Activated CD8-positive, alpha-beta memory T cell treated with anti-CD3 and anti-CD28 coated beads, Interleukin-2, amount 10 ng/mL, durations not matched to agents 7 days and 5 days (primary cell): ENCODE results near the gene C2orf78. TPM values are rescaled to one million over a fixed set of nuclear protein-coding genes. Genes with fewer than 3 reads are reported as not detected.

Experiments
- ATAC-seq: fragments of 150-1000 bp; cut with Tn5 transposase; one replicate; pipeline ENCODE4 v1.10.0; 2021; ENCODE audit warnings: moderate library complexity
- CTCF ChIA-PET: fragments of 350-600 bp; sonication (Branson Sonifier 250); formaldehyde crosslinking; loops from one replicate; lab custom pipeline; 2021; ENCODE audit warnings: antibody characterized with exemption; lab: Charles Lee
- DNase-seq: peaks from one replicate; pipeline ENCODE4 v3.0.0-alpha.2; 2020
- H3K27ac Mint-ChIP-seq: one replicate; pipeline ENCODE4 v1.8.0; 2021; ENCODE audit warnings: mild to moderate bottlenecking, mixed read lengths
- H3K27me3 Mint-ChIP-seq: one replicate; pipeline ENCODE4 v1.8.0; 2021; ENCODE audit warnings: mixed read lengths
- H3K36me3 Mint-ChIP-seq: one replicate; pipeline ENCODE4 v1.8.0; 2021; ENCODE audit warnings: mild to moderate bottlenecking, mixed read lengths
- H3K4me1 Mint-ChIP-seq: one replicate; pipeline ENCODE4 v1.8.0; 2021; ENCODE audit warnings: mixed read lengths
- H3K4me3 Mint-ChIP-seq: one replicate; pipeline ENCODE4 v1.8.0; 2021; ENCODE audit warnings: mild to moderate bottlenecking, moderate library complexity, mixed read lengths
- H3K9me3 Mint-ChIP-seq: one replicate; pipeline ENCODE4 v1.8.0; 2022; ENCODE audit warnings: low read depth, mixed read lengths
- total RNA-seq, 2 experiments: library from RNA; stranded (reverse); gene quantifications; one replicate each; pipeline ENCODE4 v1.2.3, GENCODE V29; 2021

C2orf78 gene
- total RNA-seq, 2 experiments from 2014 or later = not detected

DNA sequence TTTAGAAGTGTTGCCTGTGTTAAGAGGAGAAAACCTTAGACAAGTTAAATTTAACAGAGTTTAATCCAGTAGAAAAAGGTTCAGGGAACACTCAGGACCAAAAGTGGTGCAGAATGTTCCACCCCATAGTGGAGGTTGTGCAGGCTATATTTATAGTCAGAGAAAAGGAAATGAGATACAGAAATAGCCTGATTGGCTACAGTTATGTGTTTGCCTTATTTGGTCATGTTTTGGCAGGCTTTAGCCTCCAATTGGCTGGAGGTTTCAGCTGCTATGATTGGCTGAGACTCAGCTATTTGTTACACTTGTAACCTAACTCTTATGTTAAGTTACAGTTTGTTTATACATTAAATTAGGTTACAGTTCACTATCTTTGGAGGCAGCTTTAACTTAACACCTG lies 48.9 kb downstream of the C2orf78 start:
- DNase-seq (no peak), ATAC-seq (no peak)
- peaks cover 3% of the 10 kb centered on the region for H3K9me3 Mint-ChIP-seq
- H3K27me3 Mint-ChIP-seq = no peaks in the 10 kb centered on the region
- no peak overlapping the region for H3K4me3 Mint-ChIP-seq
- H3K36me3 Mint-ChIP-seq = peaks cover 39% of the 10 kb centered on the region
- CTCF ChIA-PET = interaction anchor here (0.6 to 1.7 kb wide), 2 partner anchors 10 to 296 kb away, joined by 3 to 5 read pairs; no protein-coding TSS in a partner anchor
- peaks cover 35% of the 10 kb centered on the region for H3K4me1 Mint-ChIP-seq
- no peak overlapping the region for H3K27ac Mint-ChIP-seq

DNA sequence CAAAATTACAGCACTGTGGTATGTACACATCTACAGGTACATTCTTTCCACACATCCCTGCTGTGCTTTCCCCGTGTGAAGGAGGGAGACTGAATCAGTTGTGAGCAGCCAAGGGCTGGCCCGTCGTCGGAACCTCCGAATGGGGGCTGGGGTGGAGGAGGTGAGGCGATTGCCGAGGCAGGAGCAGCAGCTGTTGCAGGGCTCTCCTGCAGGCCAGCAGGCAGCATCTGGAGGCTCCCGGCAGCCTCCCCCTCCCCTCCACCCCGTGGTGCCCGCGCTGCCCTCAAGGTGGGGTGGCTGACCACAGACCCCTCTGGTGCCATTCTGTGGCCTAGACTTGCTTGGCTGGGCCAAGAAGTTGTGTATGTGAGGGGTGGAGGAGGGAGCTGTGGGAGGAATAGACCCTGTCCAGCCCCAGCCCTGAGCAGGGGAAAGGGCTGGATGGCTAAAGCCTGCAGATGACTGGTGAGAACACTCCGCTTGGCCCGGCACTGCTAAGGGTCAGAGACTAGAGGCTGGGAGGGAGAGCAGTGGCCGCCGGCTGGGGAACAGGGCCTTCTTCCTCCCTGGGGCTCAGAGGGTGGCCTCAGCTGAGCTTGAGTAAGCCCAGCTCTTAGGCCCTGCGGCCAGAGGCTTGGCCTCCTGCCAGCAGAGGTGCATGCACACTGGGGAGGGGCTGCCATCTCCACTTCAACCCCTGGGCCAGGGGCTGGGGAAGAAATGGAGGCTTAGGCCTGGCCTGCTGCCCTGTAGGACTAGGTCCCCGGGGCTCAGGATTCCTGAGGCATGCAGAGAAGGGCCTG lies 52.4 kb downstream of the C2orf78 start:
- peaks cover 3% of the 10 kb centered on the region for H3K9me3 Mint-ChIP-seq
- no peak for ATAC-seq
- H3K36me3 Mint-ChIP-seq = peaks cover 36% of the 10 kb centered on the region
- no peaks in the 10 kb centered on the region for H3K27me3 Mint-ChIP-seq
- peaks cover 12% of the 10 kb centered on the region for H3K4me1 Mint-ChIP-seq
- H3K27ac Mint-ChIP-seq = no peak overlapping the region
- DNase-seq = no peak
- CTCF ChIA-PET = no interaction called here
- no peak overlapping the region for H3K4me3 Mint-ChIP-seq

- Mint-ChIP-seq H3K9me3 (no peaks in the 10 kb centered on the region), H3K27me3 (no peaks in the 10 kb centered on the region), H3K36me3 (peaks cover 29% of the 10 kb centered on the region), H3K4me3 (no peak overlapping the region), H3K27ac (no peak overlapping the region), H3K4me1 (peaks cover 11% of the 10 kb centered on the region)
- DNase-seq = no peak
- no peak for ATAC-seq
- CTCF ChIA-PET = interaction anchor here (0.6 to 2.0 kb wide), 3 partner anchors 9 to 14 kb away, joined by 3 to 7 read pairs (median 3); partner anchors contain the start of gene STAMBP
Measured at GRCh38 chr2:73837847-73838585, 54.0 kb downstream of the C2orf78 start.

DNA sequence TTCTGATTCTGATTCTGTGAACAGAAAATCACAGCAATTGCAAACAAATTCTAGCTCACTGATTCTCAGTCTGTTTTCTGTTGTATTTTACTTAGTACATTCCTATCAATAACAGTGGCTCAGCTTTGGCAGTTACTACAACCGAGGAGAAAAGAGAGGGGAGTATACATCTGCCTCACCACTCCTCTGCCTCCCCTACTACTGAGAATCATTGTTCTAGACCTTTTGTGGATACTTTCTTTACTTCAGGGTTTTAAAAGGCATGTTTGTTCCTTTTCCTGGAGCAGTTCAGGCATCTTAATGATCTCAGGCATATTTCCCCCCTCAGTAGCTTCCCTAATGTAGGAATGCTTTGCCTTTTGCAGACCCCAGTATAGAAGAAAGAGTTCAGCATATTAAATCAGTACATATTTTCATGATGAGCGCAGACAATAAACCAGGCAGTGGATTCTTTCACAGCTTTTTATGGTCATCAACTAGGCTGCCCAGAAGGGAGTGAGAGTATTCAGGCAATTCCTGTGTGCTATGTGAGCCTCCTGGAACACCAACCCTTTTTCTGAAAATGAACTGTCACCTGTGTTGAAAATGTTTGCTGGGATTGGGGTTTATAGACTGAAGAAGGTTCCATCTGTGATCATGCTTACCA lies 55.0 kb downstream of the C2orf78 start:
- CTCF ChIA-PET = interaction anchor here (0.6 to 2.0 kb wide), 3 partner anchors 8 to 15 kb away, joined by 3 to 7 read pairs (median 3); partner anchors contain the start of gene STAMBP
- H3K4me3 Mint-ChIP-seq = no peak overlapping the region
- no peaks in the 10 kb centered on the region for H3K27me3 Mint-ChIP-seq
- peaks cover 11% of the 10 kb centered on the region for H3K4me1 Mint-ChIP-seq
- H3K36me3 Mint-ChIP-seq = peaks cover 24% of the 10 kb centered on the region
- no peak overlapping the region for H3K27ac Mint-ChIP-seq
- ATAC-seq (no peak), DNase-seq (no peak)
- no peaks in the 10 kb centered on the region for H3K9me3 Mint-ChIP-seq

DNA sequence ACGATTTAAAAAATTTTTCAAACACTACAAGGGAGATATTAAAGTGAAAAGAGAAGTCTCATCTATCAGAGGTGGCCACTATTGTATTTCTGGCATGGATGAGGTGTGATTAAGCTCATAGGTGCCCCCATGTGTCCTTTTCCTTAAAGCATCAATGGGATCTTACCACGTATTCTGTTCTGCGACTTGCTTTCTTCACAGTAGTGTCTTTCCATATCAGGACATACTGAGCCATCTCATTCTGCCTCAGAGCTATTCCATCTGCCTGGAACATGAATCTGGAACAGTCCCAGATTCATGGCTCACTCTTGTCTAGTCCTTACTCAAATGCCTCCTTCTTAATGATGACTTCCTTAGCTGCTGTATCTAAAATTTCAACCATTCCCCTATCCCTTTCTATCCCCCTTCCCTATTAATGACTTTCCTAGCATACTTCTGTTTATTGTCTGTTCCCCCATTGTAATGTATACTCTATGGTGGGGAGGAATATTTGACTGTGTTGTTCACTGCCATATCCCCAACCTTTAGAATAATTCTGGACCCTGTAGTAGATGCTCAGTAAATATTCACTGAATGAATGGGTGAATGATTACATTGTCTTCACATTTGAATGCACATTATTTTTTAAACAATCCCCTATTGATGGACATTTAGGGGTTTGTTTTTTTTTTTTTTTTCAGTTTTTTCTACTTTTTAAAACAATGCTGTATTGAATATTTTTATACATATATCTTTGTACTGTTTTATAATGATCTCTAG lies 55.8 kb downstream of the C2orf78 start:
- CTCF ChIA-PET = interaction anchor here (2.0 kb wide), 1 partner anchor 16 kb away, joined by 7 read pairs; no protein-coding TSS in a partner anchor
- Mint-ChIP-seq H3K27me3 (no peaks in the 10 kb centered on the region), H3K4me3 (no peak overlapping the region), H3K36me3 (peaks cover 25% of the 10 kb centered on the region), H3K9me3 (no peaks in the 10 kb centered on the region), H3K4me1 (peaks cover 11% of the 10 kb centered on the region), H3K27ac (no peak overlapping the region)
- DNase-seq = no peak
- no peak for ATAC-seq

GRCh38 chr2:73841912-73842738 lies 58.1 kb downstream of the C2orf78 start:
- no peak for DNase-seq
- no peak overlapping the region for H3K27ac Mint-ChIP-seq
- ATAC-seq = no peak
- peaks cover 11% of the 10 kb centered on the region for H3K4me1 Mint-ChIP-seq
- CTCF ChIA-PET = interaction anchor here (0.8 to 1.0 kb wide), 2 partner anchors 20 to 290 kb away, joined by 3 to 5 read pairs; no protein-coding TSS in a partner anchor
- H3K4me3 Mint-ChIP-seq = no peak overlapping the region
- no peaks in the 10 kb centered on the region for H3K9me3 Mint-ChIP-seq
- H3K36me3 Mint-ChIP-seq = peaks cover 35% of the 10 kb centered on the region
- H3K27me3 Mint-ChIP-seq = no peaks in the 10 kb centered on the region

DNA sequence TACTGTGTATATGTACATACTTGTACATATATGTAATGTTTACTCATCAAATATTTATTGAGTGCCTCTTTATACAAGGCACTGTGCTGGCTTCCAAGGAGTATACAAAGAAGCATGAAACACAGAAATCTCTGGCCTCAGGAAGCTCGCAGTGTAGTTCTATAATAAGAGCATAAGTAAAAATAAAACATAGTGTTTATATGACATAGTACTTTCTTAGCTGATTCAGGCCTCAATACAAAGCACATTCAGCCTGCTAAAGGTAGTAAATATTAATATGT lies 58.7 kb downstream of the C2orf78 start:
- DNase-seq = no peak
- Mint-ChIP-seq H3K36me3 (peaks cover 39% of the 10 kb centered on the region), H3K4me3 (no peak overlapping the region), H3K27me3 (no peaks in the 10 kb centered on the region), H3K4me1 (peaks cover 11% of the 10 kb centered on the region), H3K27ac (no peak overlapping the region), H3K9me3 (no peaks in the 10 kb centered on the region)
- CTCF ChIA-PET = interaction anchor here (1.5 kb wide), 1 partner anchor 9 kb away, joined by 5 read pairs; no protein-coding TSS in a partner anchor
- ATAC-seq = no peak

- Mint-ChIP-seq H3K4me3 (no peak overlapping the region), H3K27me3 (no peaks in the 10 kb centered on the region), H3K27ac (peak overlapping the region; percentile 41), H3K36me3 (peaks cover 44% of the 10 kb centered on the region), H3K4me1 (peaks cover 11% of the 10 kb centered on the region), H3K9me3 (no peaks in the 10 kb centered on the region)
- CTCF ChIA-PET = interaction anchor here (0.9 to 1.5 kb wide), 3 partner anchors 10 to 302 kb away, joined by 3 to 5 read pairs (median 3); no protein-coding TSS in a partner anchor
- no peak for ATAC-seq
- DNase-seq = no peak
Measured at GRCh38 chr2:73844087-73844486, 60.1 kb downstream of the C2orf78 start.

DNA sequence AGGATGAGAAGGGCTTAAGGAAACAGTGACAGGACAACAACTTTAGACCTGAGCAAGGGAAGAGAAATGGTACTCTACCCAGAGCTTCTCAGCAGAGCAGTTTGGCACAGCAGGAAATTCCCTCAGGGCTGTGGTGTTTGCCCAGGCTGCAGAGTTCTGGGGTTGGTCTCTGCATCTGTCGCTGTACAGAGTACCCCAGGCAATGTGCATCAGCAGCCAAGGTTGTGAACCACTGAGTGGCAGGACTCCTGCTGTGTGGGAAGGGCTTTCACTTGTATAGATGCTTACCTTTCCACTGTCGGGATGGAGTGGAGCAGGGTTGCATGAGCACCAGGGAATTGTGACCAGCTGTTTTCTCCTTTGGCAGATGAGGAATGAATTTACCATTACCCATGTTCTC lies 66.0 kb downstream of the C2orf78 start:
- Mint-ChIP-seq H3K4me3 (no peak overlapping the region), H3K27ac (no peak overlapping the region), H3K36me3 (peaks cover 44% of the 10 kb centered on the region), H3K9me3 (no peaks in the 10 kb centered on the region), H3K4me1 (peaks cover 5% of the 10 kb centered on the region), H3K27me3 (no peaks in the 10 kb centered on the region)
- ATAC-seq = no peak
- DNase-seq = no peak
- CTCF ChIA-PET = no interaction called here

DNA sequence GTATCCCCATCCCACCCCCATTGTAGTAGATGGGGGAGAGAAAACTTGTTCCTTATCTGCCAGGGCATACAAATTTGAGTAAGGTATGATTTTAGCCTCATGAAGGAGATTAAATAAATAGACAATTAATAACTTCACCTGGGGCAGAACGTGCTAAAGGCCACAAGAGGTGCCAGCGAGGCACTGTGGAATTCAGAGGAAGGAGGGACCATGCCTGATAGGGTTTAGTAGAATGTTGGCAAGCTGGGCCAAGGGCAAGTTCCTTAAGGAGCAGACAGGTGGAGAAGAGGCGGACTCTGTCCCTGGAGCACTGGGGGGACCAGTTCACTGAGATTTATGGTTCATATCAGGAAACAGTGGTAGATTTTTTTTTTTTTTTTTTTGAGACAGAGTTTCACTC lies 67.3 kb downstream of the C2orf78 start:
- CTCF ChIA-PET = interaction anchor here (1.0 to 1.1 kb wide), 2 partner anchors 23 to 299 kb away, joined by 3 read pairs; no protein-coding TSS in a partner anchor
- Mint-ChIP-seq H3K4me3 (no peak overlapping the region), H3K4me1 (peaks cover 7% of the 10 kb centered on the region), H3K36me3 (peaks cover 46% of the 10 kb centered on the region), H3K27ac (no peak overlapping the region), H3K9me3 (no peaks in the 10 kb centered on the region), H3K27me3 (no peaks in the 10 kb centered on the region)
- no peak for DNase-seq
- ATAC-seq = no peak

- no peak overlapping the region for H3K4me3 Mint-ChIP-seq
- no peaks in the 10 kb centered on the region for H3K27me3 Mint-ChIP-seq
- no peak overlapping the region for H3K27ac Mint-ChIP-seq
- H3K36me3 Mint-ChIP-seq = peaks cover 49% of the 10 kb centered on the region
- H3K9me3 Mint-ChIP-seq = no peaks in the 10 kb centered on the region
- peaks cover 12% of the 10 kb centered on the region for H3K4me1 Mint-ChIP-seq
- CTCF ChIA-PET = interaction anchor here (1.1 kb wide), 1 partner anchor 22 kb away, joined by 3 read pairs; no protein-coding TSS in a partner anchor
- no peak for ATAC-seq
- DNase-seq = no peak
Measured at GRCh38 chr2:73852020-73852419, 68.0 kb downstream of the C2orf78 start.

DNA sequence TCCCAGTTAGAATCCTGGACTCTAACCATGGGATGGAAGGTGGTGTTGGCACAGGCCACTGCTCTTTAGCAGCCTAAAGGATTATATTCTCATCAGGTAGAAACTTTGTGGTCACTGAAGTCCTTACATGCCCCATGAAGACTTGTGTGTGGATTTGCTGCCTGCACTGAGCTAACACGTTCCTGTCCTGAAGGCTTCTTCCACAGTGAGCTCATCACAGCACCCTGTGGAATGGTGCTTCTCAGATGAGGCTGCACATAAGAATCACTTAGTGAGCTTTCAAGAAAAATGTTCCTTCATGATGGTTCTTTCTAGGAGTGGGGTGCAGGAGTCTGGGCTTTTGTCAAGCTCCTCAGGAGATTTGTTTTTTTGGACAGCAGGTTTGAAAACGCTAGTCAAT lies 71.5 kb downstream of the C2orf78 start:
- no peak for DNase-seq
- H3K9me3 Mint-ChIP-seq = no peaks in the 10 kb centered on the region
- CTCF ChIA-PET = no interaction called here
- peaks cover 24% of the 10 kb centered on the region for H3K4me1 Mint-ChIP-seq
- peaks cover 51% of the 10 kb centered on the region for H3K36me3 Mint-ChIP-seq
- no peak for ATAC-seq
- H3K27ac Mint-ChIP-seq = no peak overlapping the region
- no peaks in the 10 kb centered on the region for H3K27me3 Mint-ChIP-seq
- H3K4me3 Mint-ChIP-seq = no peak overlapping the region
